Measurements from ENCODE around the gene TRIM65. TPM values are rescaled to one million over a fixed set of nuclear protein-coding genes. Genes with fewer than 3 reads are reported as not detected.

The TRIM65 gene
- total and polyA plus RNA-seq, 2 of the 13 experiments (the other 11 are each of a cell fraction or from before 2014, with no cell fraction given): 10.3 to 22.4 TPM

GRCh38 chr17:75904749-75905521 is 8.2 kb upstream of the TRIM65 start, which contains the start of gene MRPL38 (continued):
- TF ChIP-seq FOXP4 (CRISPR knock-in tag; IDR thresholded peaks at IDR 0.05) (peak; percentile 73; the same call in 1 of the 2 replicates), ZNF687 (CRISPR knock-in tag; IDR thresholded peaks at IDR 0.05) (peak; percentile 99), ISX (CRISPR knock-in tag; conservative IDR thresholded peaks at IDR 0.05) (0 out of 2 replicates have a peak, but pooled peaks have one; percentile 51), CCAR2 (optimal IDR thresholded peaks at IDR 0.05; ENCODE audit: low read depth, low read length) (no peak), ZNF441 (CRISPR knock-in tag; IDR thresholded peaks at IDR 0.05; ENCODE audit: borderline replicate concordance) (peak; percentile 97), U2AF1 (optimal IDR thresholded peaks at IDR 0.05; ENCODE audit: low read depth, low read length) (no peak), XBP1 (CRISPR knock-in tag; IDR thresholded peaks at IDR 0.05) (no peak), RNF219 (CRISPR knock-in tag; IDR thresholded peaks at IDR 0.05) (no peak; the same call in 1 of the 2 replicates), NKX3-1 (CRISPR knock-in tag; IDR thresholded peaks at IDR 0.05) (peak; percentile 80; the same call in 1 of the 2 replicates), AGO1 (IDR thresholded peaks at IDR 0.05; ENCODE audit: low read depth, low read length, poor library complexity, severe bottlenecking) (peak; percentile 73), HOXA9 (CRISPR knock-in tag; IDR thresholded peaks at IDR 0.05; ENCODE audit: borderline replicate concordance) (no peak), SMAD1 (CRISPR knock-in tag; IDR thresholded peaks at IDR 0.05; ENCODE audit: borderline replicate concordance, low read depth) (peak; percentile 99; the same call in 1 of the 2 replicates), GATA4 (IDR thresholded peaks at IDR 0.05; ENCODE audit: borderline replicate concordance, low read depth) (no peak), FOXJ3 (CRISPR knock-in tag; IDR thresholded peaks at IDR 0.05; ENCODE audit: borderline replicate concordance) (peak; percentile 76; the same call in 1 of the 2 replicates), ARNT2 (CRISPR knock-in tag; IDR thresholded peaks at IDR 0.05; ENCODE audit: low read depth) (peak; percentile 94), ZNF484 (CRISPR knock-in tag; IDR thresholded peaks at IDR 0.05; ENCODE audit: borderline replicate concordance, low read depth) (no peak), KLF12 (CRISPR knock-in tag; IDR thresholded peaks at IDR 0.05; ENCODE audit: borderline replicate concordance) (peak; percentile 98), CBX5 (CRISPR knock-in tag; IDR thresholded peaks at IDR 0.05; ENCODE audit: borderline replicate concordance) (peak; percentile 91; the same call in 1 of the 2 replicates), NFIC (IDR thresholded peaks at IDR 0.05; ENCODE audit: low read length) (no peak; the same call in 1 of the 2 replicates)

Data from HepG2 (cell line).